ENCODE measurements around the gene RBFOX2.
A peak's percentile ranks its signal among the peaks of the same experiment; 100 is the strongest.

Gene RBFOX2

DNA sequence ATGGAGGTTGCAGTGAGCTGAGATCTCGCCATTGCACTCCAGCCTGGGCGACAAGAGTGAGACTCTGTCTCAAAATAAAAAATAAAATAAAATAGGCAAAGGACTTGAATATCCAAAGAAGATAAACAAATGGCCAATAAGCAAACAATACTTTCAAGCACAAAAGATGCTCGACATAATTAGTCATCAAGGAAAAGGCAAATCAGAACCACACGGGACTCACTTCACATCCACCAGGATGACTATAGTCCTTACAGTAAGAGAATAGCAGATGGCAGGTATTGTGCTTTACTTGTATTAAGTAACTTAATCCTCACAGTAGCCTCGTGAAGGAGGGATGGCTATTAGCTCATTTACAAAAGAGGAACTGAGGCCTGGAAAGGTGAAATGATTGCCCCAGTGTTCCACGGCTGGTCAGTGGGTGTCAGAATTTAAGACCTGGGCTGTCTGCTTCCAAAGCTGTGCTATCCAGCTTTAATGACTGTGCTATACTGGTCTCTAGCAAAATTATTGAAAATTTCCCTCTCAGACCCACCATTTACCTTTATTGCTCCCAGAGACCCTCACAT is 40.2 kb upstream of the RBFOX2 start:
- H3K27ac ChIP-seq = no peak overlapping the region
- no peak for TF ChIP-seq CTCF (IDR thresholded peaks at IDR 0.05)
- TF ChIP-seq ZFX (IDR thresholded peaks at IDR 0.05; ENCODE audit: borderline replicate concordance) = no peak

GRCh38 chr22:36067235-36067558 is 38.6 kb upstream of the RBFOX2 start:
- TF ChIP-seq ZFX (IDR thresholded peaks at IDR 0.05; ENCODE audit: borderline replicate concordance) (no peak), CTCF (IDR thresholded peaks at IDR 0.05) (no peak)
- H3K27ac ChIP-seq = no peak overlapping the region

DNA sequence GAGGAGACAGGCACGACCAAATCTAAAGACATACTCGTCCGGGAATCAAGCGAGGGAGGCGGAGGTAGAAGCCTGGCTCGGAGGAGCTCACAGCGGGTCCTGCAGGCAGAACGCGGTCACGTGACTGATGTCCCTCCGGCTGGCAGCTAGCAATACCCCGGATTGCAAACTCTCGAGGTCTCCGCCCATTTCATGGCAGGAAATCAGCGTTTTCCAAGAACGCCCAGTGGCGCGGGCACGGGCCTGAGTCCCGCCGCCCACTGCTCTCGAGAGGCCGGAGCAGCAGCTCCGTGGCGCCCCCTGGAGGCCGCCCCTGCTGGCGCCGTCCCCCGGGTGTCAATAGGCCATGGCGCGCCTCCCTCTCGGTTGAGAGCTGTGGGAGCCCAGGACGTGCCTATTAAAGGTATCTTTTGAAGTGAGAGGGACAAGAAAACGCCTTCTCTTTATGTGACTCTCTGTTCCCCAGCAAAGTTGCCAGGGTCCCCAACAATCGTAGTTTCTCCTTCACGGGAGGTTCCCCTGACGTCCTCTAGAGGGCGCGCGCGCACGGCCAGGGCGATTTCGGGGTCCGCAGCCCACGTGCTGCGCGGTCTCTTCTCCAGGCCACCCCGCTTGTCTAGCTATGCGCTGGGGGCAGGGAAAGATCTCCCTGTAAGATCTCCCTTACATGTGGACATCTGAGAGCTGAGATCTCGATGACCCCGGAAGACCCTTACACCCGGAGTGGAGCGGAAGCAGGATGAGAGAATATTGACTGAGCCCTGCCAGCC is 37.3 kb upstream of the RBFOX2 start:
- H3K27ac ChIP-seq = peak overlapping the region; percentile 52
- TF ChIP-seq CTCF (IDR thresholded peaks at IDR 0.05) = peak; percentile 100
- no peak for TF ChIP-seq ZFX (IDR thresholded peaks at IDR 0.05; ENCODE audit: borderline replicate concordance)

DNA sequence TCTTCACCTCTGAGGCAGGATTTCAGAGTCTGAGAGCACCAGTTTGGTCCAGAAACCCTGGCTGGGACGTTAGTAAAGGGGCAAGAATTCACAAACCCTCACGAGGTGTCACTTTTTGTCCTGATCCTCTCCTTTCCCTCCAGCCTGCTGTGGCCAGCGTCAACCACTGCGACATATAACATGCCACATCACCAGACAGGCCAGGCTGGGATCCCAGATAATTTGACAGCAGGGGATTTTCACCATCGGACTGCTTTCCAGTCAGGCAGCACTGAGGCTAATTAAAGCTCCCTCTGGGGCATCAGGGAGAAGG is 36.8 kb upstream of the RBFOX2 start:
- TF ChIP-seq ZFX (IDR thresholded peaks at IDR 0.05; ENCODE audit: borderline replicate concordance) (no peak), CTCF (IDR thresholded peaks at IDR 0.05) (no peak)
- peak overlapping the region; percentile 52 for H3K27ac ChIP-seq

DNA sequence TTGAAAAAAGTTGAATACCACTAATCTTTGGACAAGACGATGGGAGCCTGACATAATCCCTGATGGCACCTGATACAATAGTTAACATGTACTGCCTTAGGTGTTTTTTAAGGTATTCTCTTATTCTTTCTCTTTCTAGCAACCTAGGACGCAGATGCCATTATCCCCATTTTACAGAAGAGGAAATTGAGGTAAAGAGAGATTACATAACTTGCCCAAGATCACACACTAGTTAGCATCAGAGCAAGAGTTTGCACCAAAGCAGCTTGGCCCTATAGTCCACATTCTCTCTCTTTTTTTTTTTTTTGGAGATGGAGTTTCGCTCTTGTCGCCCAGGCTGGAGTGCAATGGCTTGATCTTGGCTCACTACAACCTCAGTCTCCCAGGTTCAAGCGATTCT is 35.7 kb upstream of the RBFOX2 start:
- TF ChIP-seq CTCF (IDR thresholded peaks at IDR 0.05) (no peak), ZFX (IDR thresholded peaks at IDR 0.05; ENCODE audit: borderline replicate concordance) (no peak)

GRCh38 chr22:36056980-36057379 is 28.4 kb upstream of the RBFOX2 start:
- no peak overlapping the region for H3K27ac ChIP-seq
- no peak for TF ChIP-seq ZFX (IDR thresholded peaks at IDR 0.05; ENCODE audit: borderline replicate concordance)
- no peak for TF ChIP-seq CTCF (IDR thresholded peaks at IDR 0.05)

More for the DNA sequence above, 35.7 kb upstream of the RBFOX2 start:
- H3K27ac ChIP-seq = no peak overlapping the region
